Spleen (tissue), 11 donors: ENCODE data around the gene MRPL57. TPM values are rescaled to one million over a fixed set of nuclear protein-coding genes. Genes with fewer than 3 reads are reported as not detected.
"Not testable (repeated sequence)": the region's sequence is repeated elsewhere in the genome, so short reads cannot be mapped to it uniquely, and the experiment has no call there.

Experiments
- DNase-seq: peaks from one replicate; pipeline ENCODE4 v3.0.0-alpha.2; 2020
- H3K27ac ChIP-seq, 8 donors: fragments of 200-600 bp; sonication (generic) in 7 of 8; 1 replicate in 4 of 8; 2 replicates in 4 of 8; pipeline versions ENCODE4 v1.5.0 to v1.8.0; 2016 to 2021; ENCODE audit warnings: inconsistent platforms in 4 of 8, mild to moderate bottlenecking in 4 of 8, moderate library complexity in 1 of 8
- H3K27me3 ChIP-seq, 7 donors: fragments of 200-600 bp; sonication (generic) in 6 of 7; replicated peaks in 1 of 7; 1 replicate in 4 of 7; 2 replicates in 3 of 7; pipeline versions ENCODE4 v1.5.0 to v1.8.0; 2016 to 2021; ENCODE audit warnings: inconsistent platforms in 3 of 7, mild to moderate bottlenecking in 1 of 7
- H3K36me3 ChIP-seq, 6 donors: fragments of 200-600 bp; sonication (generic) in 5 of 6; 1 replicate in 4 of 6; 2 replicates in 2 of 6; pipeline versions ENCODE4 v1.5.0 to v1.8.0; 2016 to 2021; ENCODE audit warnings: inconsistent platforms in 2 of 6
- H3K4me1 ChIP-seq, 6 donors: fragments of 200-600 bp; sonication (generic) in 5 of 6; 1 replicate in 3 of 6; 2 replicates in 3 of 6; pipeline versions ENCODE4 v1.5.0 to v1.8.0; 2016 to 2021; ENCODE audit warnings: inconsistent platforms in 3 of 6
- H3K4me3 ChIP-seq, 8 donors: fragments of 200-600 bp; sonication (generic) in 7 of 8; 1 replicate in 4 of 8; 2 replicates in 4 of 8; pipeline versions ENCODE4 v1.5.0 to v1.8.0; 2016 to 2021; ENCODE audit warnings: inconsistent platforms in 4 of 8, mild to moderate bottlenecking in 4 of 8, moderate library complexity in 2 of 8
- H3K9me3 ChIP-seq, 8 donors: fragments of 200-600 bp; sonication (generic) in 7 of 8; 1 replicate in 4 of 8; 2 replicates in 4 of 8; pipeline versions ENCODE4 v1.5.0 to v1.8.0; 2016 to 2021; ENCODE audit warnings: inconsistent platforms in 4 of 8
- POLR2A ChIP-seq, 3 donors: fragments of 450-650 bp; IDR thresholded peaks; one replicate each; pipeline ENCODE4 v1.5.1; 2017; ENCODE audit warnings: antibody characterized with exemption in 3 of 3, mild to moderate bottlenecking in 1 of 3
- POLR2AphosphoS5 ChIP-seq, 3 donors: sonication (generic); formaldehyde crosslinking; IDR thresholded peaks; one replicate each; pipeline ENCODE4 v1.5.1; 2017; ENCODE audit warnings: antibody characterized with exemption in 3 of 3
- WGBS, 5 donors: extraction: QIAGEN DNeasy Blood & Tissue Kit in 3 of 5; methylation state at CpG; one replicate each; pipeline versions ENCODE4 v1.1.5 to v1.1.7; 2013 to 2018; 5-methylcytosine and 5-hydroxymethylcytosine counted together
- intact Hi-C: fragments of 100-400 bp; cut with DNase I; formaldehyde crosslinking; loops from one replicate; pipeline ENCODE4 v1.15.0; 2023; ENCODE audit warnings: low total_unique reads
- polyA plus RNA-seq, 3 donors: library from polyadenylated mRNA; stranded (reverse); fragments of 200-250 nt; gene quantifications; one replicate each; pipeline ENCODE4 v1.2.1, GENCODE V29; 2013
- total RNA-seq, 7 donors: library from RNA; depleted of rRNA in 3 of 7; stranded (reverse); fragments of >200 nt in 3 of 7; fragmentation: NEBNext Ultra II Directional in 4 of 7; extraction: Animal tissue kit (Norgen Biotek cat#: 25700) in 4 of 7; gene quantifications; one replicate each; pipeline versions ENCODE4 v1.1.0 to v1.2.1, GENCODE V29; 2016 to 2021
- TF ChIP-seq, protein P1 (sequence below), 11 experiments: fragments of 200-600 bp in 7 of 11; fragments of 450-650 bp in 4 of 11; sonication (generic) in 4 of 11; IDR thresholded peaks in 8 of 11; conservative IDR thresholded peaks in 3 of 11; 1 replicate in 7 of 11; 2 replicates in 4 of 11; pipeline versions ENCODE4 v1.4.0 to v1.8.0; 2016 to 2021; ENCODE audit warnings: antibody characterized with exemption in 11 of 11, inconsistent platforms in 4 of 11, mild to moderate bottlenecking in 1 of 11
- donor health status: healthy with polysubstance abuse.
- donor health status: DM: no; HTN: no; CAD: no; lungs with moderate emphysema.
- donor health status: DM: no; HTN: no; CAD: no.
- donor health status: Bipolar disorder and iron deficiency.
- donor health status: healthy.
- donor health status: DM: no; HTN: no; CAD: no.
- donor health status: DM: yes; HTN: yes; CAD: no.

The MRPL57 gene
- total and polyA plus RNA-seq, 10 donors, result 11.5 to 26.4 (median 20.5) TPM

DNA sequence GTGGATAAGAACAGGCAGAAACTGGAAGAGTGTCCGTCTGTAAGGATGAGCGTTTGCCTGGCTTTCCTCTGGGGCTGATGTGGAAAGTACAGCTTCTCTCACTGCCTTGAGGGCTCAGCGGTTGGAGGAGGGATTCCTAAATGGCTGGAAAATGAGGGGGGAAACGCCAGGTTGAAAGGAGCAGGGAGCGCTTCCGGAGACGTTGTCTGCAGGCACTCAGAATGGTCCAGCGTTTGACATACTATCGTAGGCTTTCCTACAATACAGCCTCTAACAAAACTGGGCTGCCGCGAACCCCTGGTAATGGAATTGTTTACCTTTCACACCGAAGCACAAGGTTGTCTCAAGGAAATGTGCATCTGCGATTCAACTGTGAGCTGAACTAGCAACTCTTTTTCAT lies 39.9 kb downstream of the MRPL57 start:
- Histone ChIP-seq H3K9me3 (peaks cover 0 to 20% (median 6%) of the 10 kb centered on the region in 8 donors), H3K27ac (no peak overlapping the region), H3K36me3 (no peaks in the 10 kb centered on the region), H3K4me1 (peaks cover 0 to 10% (median 3%) of the 10 kb centered on the region in 6 donors), H3K27me3 (peaks cover 0 to 7% (median 0%) of the 10 kb centered on the region in 7 donors), H3K4me3 (no peak overlapping the region)
- intact Hi-C loops, result no loop called here
- WGBS, 5 donors, result 58 to 74% (median 67%) methylated on average over 13 of the region's 13 CpGs
- TF ChIP-seq POLR2AphosphoS5 (IDR thresholded peaks at IDR 0.05) (no peak), POLR2A (IDR thresholded peaks at IDR 0.05) (no peak)
- TF ChIP-seq, protein P1, sequence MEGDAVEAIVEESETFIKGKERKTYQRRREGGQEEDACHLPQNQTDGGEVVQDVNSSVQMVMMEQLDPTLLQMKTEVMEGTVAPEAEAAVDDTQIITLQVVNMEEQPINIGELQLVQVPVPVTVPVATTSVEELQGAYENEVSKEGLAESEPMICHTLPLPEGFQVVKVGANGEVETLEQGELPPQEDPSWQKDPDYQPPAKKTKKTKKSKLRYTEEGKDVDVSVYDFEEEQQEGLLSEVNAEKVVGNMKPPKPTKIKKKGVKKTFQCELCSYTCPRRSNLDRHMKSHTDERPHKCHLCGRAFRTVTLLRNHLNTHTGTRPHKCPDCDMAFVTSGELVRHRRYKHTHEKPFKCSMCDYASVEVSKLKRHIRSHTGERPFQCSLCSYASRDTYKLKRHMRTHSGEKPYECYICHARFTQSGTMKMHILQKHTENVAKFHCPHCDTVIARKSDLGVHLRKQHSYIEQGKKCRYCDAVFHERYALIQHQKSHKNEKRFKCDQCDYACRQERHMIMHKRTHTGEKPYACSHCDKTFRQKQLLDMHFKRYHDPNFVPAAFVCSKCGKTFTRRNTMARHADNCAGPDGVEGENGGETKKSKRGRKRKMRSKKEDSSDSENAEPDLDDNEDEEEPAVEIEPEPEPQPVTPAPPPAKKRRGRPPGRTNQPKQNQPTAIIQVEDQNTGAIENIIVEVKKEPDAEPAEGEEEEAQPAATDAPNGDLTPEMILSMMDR (IDR thresholded peaks at IDR 0.05 in 8 of 11, conservative IDR thresholded peaks at IDR 0.05 in 3 of 11), result no peak
- no peak for DNase-seq

- H3K36me3 ChIP-seq, result no peaks in the 10 kb centered on the region
- intact Hi-C loops, result no loop called here
- TF ChIP-seq POLR2A (IDR thresholded peaks at IDR 0.05), result no peak
- TF ChIP-seq POLR2AphosphoS5 (IDR thresholded peaks at IDR 0.05), result no peak
- TF ChIP-seq, protein P1 (IDR thresholded peaks at IDR 0.05 in 8 of 11, conservative IDR thresholded peaks at IDR 0.05 in 3 of 11), result no peak
Measured at GRCh38 chr13:21218351-21219035, 42.0 kb downstream of the MRPL57 start.

GRCh38 chr13:21219036-21219381 lies 42.6 kb downstream of the MRPL57 start:
- Histone ChIP-seq H3K27me3 (no peaks in the 10 kb centered on the region), H3K36me3 (no peaks in the 10 kb centered on the region), H3K9me3 (peaks cover 0 to 21% (median 14%) of the 10 kb centered on the region in 8 donors), H3K4me1 (peaks cover 0 to 10% (median 3%) of the 10 kb centered on the region in 6 donors), H3K4me3 (no peak overlapping the region), H3K27ac (no peak overlapping the region)
- intact Hi-C loops, result no loop called here
- DNase-seq, result no peak
- no peak for TF ChIP-seq POLR2A (IDR thresholded peaks at IDR 0.05)
- TF ChIP-seq, protein P1 (IDR thresholded peaks at IDR 0.05 in 8 of 11, conservative IDR thresholded peaks at IDR 0.05 in 3 of 11), result no peak
- no peak for TF ChIP-seq POLR2AphosphoS5 (IDR thresholded peaks at IDR 0.05)
- WGBS, 5 donors, result 20 to 36% (median 23%) methylated on average over 3 of the region's 3 CpGs

More at GRCh38 chr13:21218351-21219035, 42.0 kb downstream of the MRPL57 start:
- WGBS, 5 donors, result 32 to 41% (median 36%) methylated on average over 7 of the region's 7 CpGs
- Histone ChIP-seq H3K27ac (no peak overlapping the region), H3K27me3 (no peaks in the 10 kb centered on the region), H3K4me1 (peaks cover 0 to 10% (median 3%) of the 10 kb centered on the region in 6 donors), H3K4me3 (no peak overlapping the region), H3K9me3 (peaks cover 0 to 21% (median 14%) of the 10 kb centered on the region in 8 donors)
- no peak for DNase-seq

DNA sequence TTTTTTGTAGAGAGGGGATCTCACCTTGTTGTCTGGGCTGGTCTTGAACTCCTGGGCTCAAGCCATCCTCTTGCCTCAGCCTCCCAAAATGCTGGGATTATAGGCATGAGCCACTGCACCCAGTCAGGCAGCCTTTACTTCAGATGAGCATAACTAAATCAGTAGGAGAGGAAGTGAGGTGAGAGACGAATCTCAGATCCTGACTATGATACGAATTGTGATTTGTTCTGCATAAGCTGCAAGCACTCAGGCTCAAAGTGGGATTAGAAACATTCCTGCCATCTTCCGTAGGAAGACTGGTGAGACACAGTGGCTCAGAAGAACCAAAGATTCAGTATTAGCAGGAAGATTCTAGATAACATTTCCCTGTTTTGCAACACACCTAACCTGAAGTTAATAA lies 43.3 kb downstream of the MRPL57 start:
- H3K27ac ChIP-seq, H3K4me1 ChIP-seq, DNase-seq, intact Hi-C loops, H3K27me3 ChIP-seq, H3K36me3 ChIP-seq, H3K4me3 ChIP-seq: not testable (repeated sequence)
- peaks cover 0 to 21% (median 14%) of the 10 kb centered on the region in 8 donors for H3K9me3 ChIP-seq
- WGBS, 5 donors, result 47 to 60% (median 56%) methylated on average over 3 of the region's 3 CpGs
